K562 (cell line): ENCODE measurements around the gene VPS13D. TPM values are rescaled to one million over a fixed set of nuclear protein-coding genes. Genes with fewer than 3 reads are reported as not detected.

Experiments used
- ATAC-seq: fragments of 200-7000 bp; cut with Tn5 transposase; 3 replicates; pipeline ENCODE4 v1.9.1; 2020; ENCODE audit warnings: moderate library complexity
- BruUV-seq: library from RNA; stranded (reverse); fragments of 400-500 nt; replicated peaks from 2 replicates; lab custom pipeline; 2021; lab: Mats Ljungman, UMichigan
- CTCF ChIA-PET: fragments of 300-600 bp; formaldehyde crosslinking; extraction: SDS; loops from one replicate; lab custom pipeline; 2021; ENCODE audit warnings: low intra/inter-chr PET ratio; lab: Yijun Ruan, JAX
- POLR2A ChIA-PET: fragments of 300-600, 350-650 bp; sonication (Branson Sonifier 250); formaldehyde crosslinking; extraction: SDS; loops from one replicate; lab custom pipeline; 2021; ENCODE audit warnings: antibody characterized with exemption, inconsistent platforms; lab: Yijun Ruan, JAX
- DNase-seq, 4 experiments: peaks; one replicate each; pipeline versions ENCODE4 v3.0.0 to v3.0.0-alpha.2; 2011 to 2018; ENCODE audit warnings: low spot score in 3 of 4, mixed read lengths in 3 of 4; ENCODE audit errors: extremely low read depth in 1 of 4
- FAIRE-seq: peaks from 2 replicates; lab custom pipeline; 2011; peaks lifted over from hg19 to GRCh38; lab: Jason Lieb, UNC
- H2AFZ ChIP-seq: 2 replicates; pipeline ENCODE4 v1.6.0; 2011; ENCODE audit warnings: low read depth, low read length, control low read depth, inconsistent platforms
- H3K27ac ChIP-seq: fragments of 200-600 bp; 3 replicates; pipeline ENCODE4 v1.8.0; 2011; ENCODE audit warnings: low read depth, mild to moderate bottlenecking, control low read depth, inconsistent platforms, low read length, moderate library complexity, mixed read lengths; ENCODE audit errors: extremely low read depth
- H3K27me3 ChIP-seq, 2 experiments: fragments of 300-600 bp in 1 of 2; 2 replicates in 1 of 2; 3 replicates in 1 of 2; pipeline versions ENCODE4 v1.6.0 to v1.8.0; 2011; ENCODE audit warnings: inconsistent platforms in 2 of 2, low read length in 2 of 2, mild to moderate bottlenecking in 1 of 2, mixed read lengths in 1 of 2, moderate library complexity in 1 of 2; ENCODE audit not compliant: control insufficient read depth in 2 of 2, insufficient read depth in 2 of 2
- H3K36me3 ChIP-seq: fragments of 300-600 bp; 3 replicates; pipeline ENCODE4 v1.8.0; 2011; ENCODE audit warnings: mild to moderate bottlenecking, low read length, inconsistent platforms; ENCODE audit not compliant: control insufficient read depth, insufficient read depth
- H3K4me1 ChIP-seq, 2 experiments: fragments of 200-600 bp in 1 of 2; replicated peaks in 1 of 2; 2 replicates in 1 of 2; 3 replicates in 1 of 2; pipeline versions ENCODE4 v1.5.1 to v1.8.0; 2011; ENCODE audit warnings: inconsistent platforms in 2 of 2, low read length in 2 of 2, mild to moderate bottlenecking in 1 of 2, mixed read lengths in 1 of 2, moderate library complexity in 1 of 2; ENCODE audit not compliant: control insufficient read depth in 2 of 2, insufficient read depth in 2 of 2
- H3K4me2 ChIP-seq: 2 replicates; pipeline ENCODE4 v1.6.1; 2011; ENCODE audit warnings: low read length, control low read depth, inconsistent platforms, mixed read lengths; ENCODE audit not compliant: insufficient read depth
- H3K4me3 ChIP-seq: fragments of 200-600 bp; sonication (generic), shearing (Covaris generic); 2 replicates; pipeline ENCODE4 v1.5.1; 2016; ENCODE audit warnings: control low read depth, inconsistent platforms
- H3K79me2 ChIP-seq: fragments of 200-600 bp; 3 replicates; pipeline ENCODE4 v1.8.0; 2011; ENCODE audit warnings: low read length, inconsistent platforms; ENCODE audit not compliant: control insufficient read depth, insufficient read depth
- H3K9ac ChIP-seq, 2 experiments: 2 replicates each; pipeline versions ENCODE4 v1.6.0 to v1.6.1; 2011; ENCODE audit warnings: low read depth in 2 of 2, low read length in 2 of 2, control low read depth in 1 of 2, inconsistent platforms in 1 of 2, mild to moderate bottlenecking in 1 of 2, mixed read lengths in 1 of 2; ENCODE audit not compliant: insufficient read depth in 1 of 2
- H3K9me1 ChIP-seq: one replicate; pipeline ENCODE4 v1.6.0; 2011; ENCODE audit warnings: inconsistent platforms, mild to moderate bottlenecking, low read length, moderate library complexity; ENCODE audit not compliant: control insufficient read depth, insufficient read depth
- H3K9me3 ChIP-seq: replicated peaks from 2 replicates; pipeline ENCODE4 v1.5.1; 2011; ENCODE audit warnings: low read depth, low read length, inconsistent platforms; ENCODE audit not compliant: control insufficient read depth, insufficient read depth
- H4K20me1 ChIP-seq: replicated peaks from 2 replicates; pipeline ENCODE4 v1.6.1; 2011; ENCODE audit warnings: low read length, inconsistent platforms, mixed read lengths; ENCODE audit not compliant: control insufficient read depth, insufficient read depth
- CBX2 ChIP-seq: fragments of 200-600 bp; sonication (generic); IDR thresholded peaks from one replicate; pipeline ENCODE4 v1.6.1; 2012; ENCODE audit warnings: mild to moderate bottlenecking, low read length, inconsistent platforms; ENCODE audit not compliant: insufficient read depth, poor library complexity, severe bottlenecking
- HOXB6 ChIP-seq: fragments of 250-450 bp; sonication (Bioruptor Pico); IDR thresholded peaks from 2 replicates; pipeline ENCODE4 v1.5.1; 2022; ENCODE audit warnings: mild to moderate bottlenecking, borderline replicate concordance
- KHSRP ChIP-seq: fragments of 450-650 bp; IDR thresholded peaks from 2 replicates; pipeline ENCODE4 v1.6.1; 2017
- OTX1 ChIP-seq: fragments of 450-650 bp; formaldehyde crosslinking; IDR thresholded peaks from 2 replicates; pipeline ENCODE4 v1.4.0; 2022; ENCODE audit warnings: mild to moderate bottlenecking
- POLR2G ChIP-seq: fragments of 200-400 bp; formaldehyde crosslinking; IDR thresholded peaks from 2 replicates; pipeline ENCODE4 v1.6.1; 2017; ENCODE audit warnings: low read depth, mild to moderate bottlenecking, antibody characterized with exemption, low read length, moderate library complexity
- POLR3A ChIP-seq: IDR thresholded peaks from 2 replicates; pipeline ENCODE4 v1.6.1; 2011; ENCODE audit warnings: borderline replicate concordance, mild to moderate bottlenecking, moderate library complexity; ENCODE audit not compliant: insufficient read length, insufficient read depth; ENCODE audit errors: extremely low read depth
- RNF2 ChIP-seq: sonication (generic); IDR thresholded peaks from 2 replicates; pipeline ENCODE4 v1.6.1; 2016
- SLC30A9 ChIP-seq: fragments of 250-450 bp; sonication (Bioruptor Pico); IDR thresholded peaks from 2 replicates; pipeline ENCODE4 v1.8.0; 2022; ENCODE audit warnings: mild to moderate bottlenecking, moderate library complexity
- STAT5B ChIP-seq: fragments of 250-450 bp; sonication (Bioruptor Pico); IDR thresholded peaks from 2 replicates; pipeline ENCODE4 v1.8.0; 2021; ENCODE audit warnings: mild to moderate bottlenecking, inconsistent platforms
- TFAM ChIP-seq: fragments of 250-450 bp; sonication (Bioruptor Pico); conservative IDR thresholded peaks from 2 replicates; pipeline ENCODE4 v1.5.0; 2021; ENCODE audit warnings: mild to moderate bottlenecking, moderate library complexity
- ZNF830 ChIP-seq: fragments of 250-450 bp; sonication (Bioruptor Pico); IDR thresholded peaks from 2 replicates; pipeline ENCODE4 v1.5.0; 2021; ENCODE audit warnings: mild to moderate bottlenecking
- WGBS: fragments of 100-300 bp; shearing (Covaris generic); methylation state at CpG from one replicate; pipeline ENCODE4 v1.1.6; 2016; ENCODE audit warnings: low coverage, mixed read lengths; ENCODE audit not compliant: insufficient coverage; ENCODE audit errors: missing lambda C conversion rate; 5-methylcytosine and 5-hydroxymethylcytosine counted together
- in situ Hi-C: fragments of 300-500 bp; cut with MboI; formaldehyde crosslinking; loops from 4 replicates; pipeline ENCODE4 v1.15.0; 2018; ENCODE audit warnings: inconsistent platforms, mixed read lengths
- intact Hi-C: fragments of 100-400 bp; cut with micrococcal nuclease; formaldehyde crosslinking; loops from 2 replicates; pipeline ENCODE4 v1.14.2; 2022
- polyA plus RNA-seq, 8 experiments: library from polyadenylated mRNA; depleted of rRNA in 4 of 8; stranded (reverse) in 5 of 8; unstranded in 3 of 8; fragments of >200 nt; fragmentation: Nextera tagmentation in 2 of 8; fragmentation: Illumina TruSeq in 1 of 8; extraction: Ambion mirVana in 2 of 8; extraction: Trizol in 1 of 8; gene quantifications; 2 replicates each; pipeline versions ENCODE4 v1.2.1 to v1.2.3, GENCODE V29; 2011 to 2014; ENCODE audit warnings: inconsistent platforms in 1 of 8, missing spikeins in 1 of 8
- total RNA-seq, 7 experiments: library from RNA; depleted of rRNA in 6 of 7; stranded (reverse); fragments of >200 nt in 6 of 7; fragmentation: Illumina TruSeq in 2 of 7; extraction: Trizol in 2 of 7; gene quantifications; 2 replicates each; pipeline versions ENCODE4 v1.2.1 to v1.2.3, GENCODE V29; 2011 to 2021; ENCODE audit warnings: low replicate concordance in 1 of 7
- TF ChIP-seq, protein P1 (sequence below): fragments of 450-650 bp; IDR thresholded peaks from one replicate; pipeline ENCODE4 v1.6.1; 2018; ENCODE audit warnings: mild to moderate bottlenecking, moderate library complexity; ENCODE audit not compliant: partially characterized antibody
- TF ChIP-seq, protein P2 (sequence below): sonication (generic); formaldehyde crosslinking; IDR thresholded peaks from 2 replicates; pipeline ENCODE4 v1.8.1; 2022; ENCODE audit warnings: missing genetic modification reagents
- TF ChIP-seq, protein P3 (sequence below): fragments of 250-450 bp; sonication (Bioruptor Pico); IDR thresholded peaks from 2 replicates; pipeline ENCODE4 v1.4.0; 2020; ENCODE audit warnings: mild to moderate bottlenecking, moderate library complexity
- TF ChIP-seq, protein P4 (sequence below): sonication (generic); formaldehyde crosslinking; IDR thresholded peaks from 2 replicates; pipeline ENCODE4 v1.8.1; 2023; ENCODE audit warnings: mild to moderate bottlenecking, missing genetic modification reagents

VPS13D gene
- total and polyA plus RNA-seq, 9 of the 15 experiments (the other 6 are each of a cell fraction or from before 2014, with no cell fraction given), result 6.1 to 51.5 (median 38.5) TPM

DNA sequence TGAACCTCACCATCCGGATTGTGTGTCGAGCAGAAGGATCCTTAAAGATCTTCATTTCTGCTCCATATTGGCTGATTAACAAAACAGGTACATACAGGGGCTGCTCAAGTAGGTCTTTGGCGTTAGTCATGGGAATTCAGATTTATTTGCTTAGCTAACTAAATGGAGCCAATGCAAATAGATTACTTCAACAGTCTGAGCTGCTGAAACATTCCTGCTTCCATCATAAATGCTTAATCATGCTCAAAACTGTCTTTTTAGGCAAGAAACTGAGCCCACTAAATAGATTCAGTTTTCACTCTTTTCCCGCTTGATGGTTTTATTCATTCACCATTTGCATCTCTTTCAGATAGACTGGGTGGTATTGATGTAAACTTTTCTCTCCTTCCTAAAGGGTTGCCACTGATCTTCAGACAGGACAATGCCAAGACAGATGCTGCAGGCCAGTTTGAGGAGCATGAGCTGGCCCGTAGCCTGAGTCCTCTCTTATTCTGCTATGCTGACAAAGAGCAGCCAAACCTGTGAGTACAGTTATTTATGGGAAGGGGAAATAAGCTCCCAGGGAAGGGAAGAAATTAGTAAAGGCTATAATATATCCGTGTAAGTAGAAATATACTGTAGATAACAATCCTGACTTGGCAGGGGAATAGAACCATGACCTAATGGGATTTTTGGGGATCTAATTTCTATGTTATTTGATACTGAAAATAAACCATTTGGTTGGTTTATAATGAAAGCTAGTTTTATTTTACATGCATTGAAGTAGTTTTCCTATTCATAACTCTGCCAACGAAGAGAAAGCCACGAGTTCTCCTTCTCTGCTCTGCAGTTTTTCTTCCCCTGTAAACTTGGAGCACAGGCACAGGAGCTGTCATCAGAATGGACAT is 126.4 kb downstream of the VPS13D start (continued):
- TF ChIP-seq CBX2, result no peak

DNA sequence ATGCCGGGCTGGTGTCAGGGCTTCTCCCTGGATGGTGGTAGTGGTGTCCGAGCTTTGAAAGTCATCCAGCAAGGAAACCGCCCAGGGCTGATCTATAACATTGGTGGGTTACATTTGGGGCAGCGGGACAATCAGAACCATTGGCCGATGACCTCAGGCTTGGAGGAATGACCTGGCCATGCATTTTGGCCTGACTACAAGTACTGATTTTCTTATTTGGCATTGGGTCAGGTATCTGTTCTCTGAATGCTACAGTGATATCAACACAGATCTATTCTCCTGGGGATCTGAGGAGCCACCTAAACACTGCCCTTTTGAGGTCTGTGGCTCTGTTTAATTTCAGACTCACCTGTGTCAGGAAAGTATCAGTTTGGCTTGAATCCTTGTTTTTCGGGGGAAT is 128.7 kb downstream of the VPS13D start:
- BruUV-seq, result no TSS peak
- POLR2A ChIA-PET, result no interaction called here
- DNase-seq, result no peak
- H3K27ac ChIP-seq, result no peak overlapping the region
- H4K20me1 ChIP-seq, result no peaks in the 10 kb centered on the region
- H3K36me3 ChIP-seq, result peaks cover 77% of the 10 kb centered on the region
- H3K9me3 ChIP-seq, result no peaks in the 10 kb centered on the region
- CTCF ChIA-PET, result no interaction called here
- in situ Hi-C loops, result no loop called here
- 96% methylated on average over 6 of the region's 6 CpGs for WGBS
- intact Hi-C loops, result no loop called here
- FAIRE-seq, result no peak
- H2AFZ ChIP-seq, result no peak overlapping the region
- H3K4me3 ChIP-seq, result no peak overlapping the region
- H3K9me1 ChIP-seq, result no peaks in the 10 kb centered on the region
- H3K9ac ChIP-seq, result no peak overlapping the region
- no peaks in the 10 kb centered on the region for H3K4me1 ChIP-seq
- no peak overlapping the region for H3K4me2 ChIP-seq
- no peaks in the 10 kb centered on the region for H3K79me2 ChIP-seq
- H3K27me3 ChIP-seq, result no peaks in the 10 kb centered on the region
- ATAC-seq, result no peak
- TF ChIP-seq OTX1 (CRISPR knock-in tag), result no peak
- TF ChIP-seq SLC30A9, result no peak
- TF ChIP-seq, protein P1, sequence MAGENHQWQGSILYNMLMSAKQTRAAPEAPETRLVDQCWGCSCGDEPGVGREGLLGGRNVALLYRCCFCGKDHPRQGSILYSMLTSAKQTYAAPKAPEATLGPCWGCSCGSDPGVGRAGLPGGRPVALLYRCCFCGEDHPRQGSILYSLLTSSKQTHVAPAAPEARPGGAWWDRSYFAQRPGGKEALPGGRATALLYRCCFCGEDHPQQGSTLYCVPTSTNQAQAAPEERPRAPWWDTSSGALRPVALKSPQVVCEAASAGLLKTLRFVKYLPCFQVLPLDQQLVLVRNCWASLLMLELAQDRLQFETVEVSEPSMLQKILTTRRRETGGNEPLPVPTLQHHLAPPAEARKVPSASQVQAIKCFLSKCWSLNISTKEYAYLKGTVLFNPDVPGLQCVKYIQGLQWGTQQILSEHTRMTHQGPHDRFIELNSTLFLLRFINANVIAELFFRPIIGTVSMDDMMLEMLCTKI, result no peak
- TF ChIP-seq KHSRP, result no peak
- TF ChIP-seq POLR2G, result no peak
- TF ChIP-seq, protein P2, sequence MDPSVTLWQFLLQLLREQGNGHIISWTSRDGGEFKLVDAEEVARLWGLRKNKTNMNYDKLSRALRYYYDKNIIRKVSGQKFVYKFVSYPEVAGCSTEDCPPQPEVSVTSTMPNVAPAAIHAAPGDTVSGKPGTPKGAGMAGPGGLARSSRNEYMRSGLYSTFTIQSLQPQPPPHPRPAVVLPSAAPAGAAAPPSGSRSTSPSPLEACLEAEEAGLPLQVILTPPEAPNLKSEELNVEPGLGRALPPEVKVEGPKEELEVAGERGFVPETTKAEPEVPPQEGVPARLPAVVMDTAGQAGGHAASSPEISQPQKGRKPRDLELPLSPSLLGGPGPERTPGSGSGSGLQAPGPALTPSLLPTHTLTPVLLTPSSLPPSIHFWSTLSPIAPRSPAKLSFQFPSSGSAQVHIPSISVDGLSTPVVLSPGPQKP, result no peak
- TF ChIP-seq HOXB6 (CRISPR knock-in tag), result no peak
- no peak for TF ChIP-seq ZNF830 (CRISPR knock-in tag)
- TF ChIP-seq, protein P3, sequence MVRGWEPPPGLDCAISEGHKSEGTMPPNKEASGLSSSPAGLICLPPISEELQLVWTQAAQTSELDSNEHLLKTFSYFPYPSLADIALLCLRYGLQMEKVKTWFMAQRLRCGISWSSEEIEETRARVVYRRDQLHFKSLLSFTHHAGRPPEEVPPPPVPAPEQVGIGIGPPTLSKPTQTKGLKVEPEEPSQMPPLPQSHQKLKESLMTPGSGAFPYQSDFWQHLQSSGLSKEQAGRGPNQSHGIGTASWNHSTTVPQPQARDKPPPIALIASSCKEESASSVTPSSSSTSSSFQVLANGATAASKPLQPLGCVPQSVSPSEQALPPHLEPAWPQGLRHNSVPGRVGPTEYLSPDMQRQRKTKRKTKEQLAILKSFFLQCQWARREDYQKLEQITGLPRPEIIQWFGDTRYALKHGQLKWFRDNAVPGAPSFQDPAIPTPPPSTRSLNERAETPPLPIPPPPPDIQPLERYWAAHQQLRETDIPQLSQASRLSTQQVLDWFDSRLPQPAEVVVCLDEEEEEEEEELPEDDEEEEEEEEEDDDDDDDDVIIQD (CRISPR knock-in tag), result no peak
- no peak for TF ChIP-seq POLR3A
- TF ChIP-seq, protein P4, sequence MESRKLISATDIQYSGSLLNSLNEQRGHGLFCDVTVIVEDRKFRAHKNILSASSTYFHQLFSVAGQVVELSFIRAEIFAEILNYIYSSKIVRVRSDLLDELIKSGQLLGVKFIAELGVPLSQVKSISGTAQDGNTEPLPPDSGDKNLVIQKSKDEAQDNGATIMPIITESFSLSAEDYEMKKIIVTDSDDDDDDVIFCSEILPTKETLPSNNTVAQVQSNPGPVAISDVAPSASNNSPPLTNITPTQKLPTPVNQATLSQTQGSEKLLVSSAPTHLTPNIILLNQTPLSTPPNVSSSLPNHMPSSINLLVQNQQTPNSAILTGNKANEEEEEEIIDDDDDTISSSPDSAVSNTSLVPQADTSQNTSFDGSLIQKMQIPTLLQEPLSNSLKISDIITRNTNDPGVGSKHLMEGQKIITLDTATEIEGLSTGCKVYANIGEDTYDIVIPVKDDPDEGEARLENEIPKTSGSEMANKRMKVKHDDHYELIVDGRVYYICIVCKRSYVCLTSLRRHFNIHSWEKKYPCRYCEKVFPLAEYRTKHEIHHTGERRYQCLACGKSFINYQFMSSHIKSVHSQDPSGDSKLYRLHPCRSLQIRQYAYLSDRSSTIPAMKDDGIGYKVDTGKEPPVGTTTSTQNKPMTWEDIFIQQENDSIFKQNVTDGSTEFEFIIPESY, result no peak
- TF ChIP-seq RNF2, result no peak
- TF ChIP-seq TFAM, result no peak
- no peak for TF ChIP-seq STAT5B
